Mammary epithelial cell (primary cell): ENCODE measurements around the gene DLG1.

ENCODE experiments used
- CTCF ChIP-seq, 2 donors: IDR thresholded peaks in 1 of 2; conservative IDR thresholded peaks in 1 of 2; 2 replicates each; pipeline ENCODE4 v1.5.1; 2011 to 2012; ENCODE audit warnings: inconsistent platforms in 2 of 2, low read length in 2 of 2, mild to moderate bottlenecking in 2 of 2, control low read depth in 1 of 2, low read depth in 1 of 2; ENCODE audit not compliant: insufficient read depth in 1 of 2; ENCODE audit errors: extremely low read depth in 1 of 2
- EZH2 ChIP-seq: IDR thresholded peaks from 2 replicates; pipeline ENCODE4 v1.6.1; 2012; ENCODE audit warnings: low read length, inconsistent platforms, borderline replicate concordance

GRCh38 chr3:197064771-197065170 lies 233.6 kb downstream of the DLG1 start:
- TF ChIP-seq CTCF (conservative IDR thresholded peaks at IDR 0.05 in 1 of 2, IDR thresholded peaks at IDR 0.05 in 1 of 2; ENCODE audit: extremely low read depth in 1 of 2, insufficient read depth in 1 of 2, low read depth in 1 of 2, low read length in 2 of 2) (no peak), EZH2 (no peak)
